Thyroid gland (tissue), 4 donors: Measurements from ENCODE around the gene ANO5. TPM values are rescaled to one million over a fixed set of nuclear protein-coding genes. Genes with fewer than 3 reads are reported as not detected.
A peak's percentile ranks its signal among the peaks of the same experiment; 100 is the strongest.
"Not testable (repeated sequence)": the region's sequence is repeated elsewhere in the genome, so short reads cannot be mapped to it uniquely, and the experiment has no call there.

Source experiments
- DNase-seq, 2 donors: peaks; one replicate each; pipeline ENCODE4 v3.0.0-alpha.2; 2019
- H3K27ac ChIP-seq, 3 donors: fragments of 200-600 bp; sonication (generic); 1 replicate in 2 of 3; 2 replicates in 1 of 3; pipeline ENCODE4 v1.5.1; 2016 to 2019; ENCODE audit warnings: mild to moderate bottlenecking in 1 of 3, moderate library complexity in 1 of 3
- H3K27me3 ChIP-seq: fragments of 200-600 bp; sonication (generic); one replicate; pipeline ENCODE4 v1.5.1; 2019
- H3K36me3 ChIP-seq, 2 donors: fragments of 200-600 bp; sonication (generic); one replicate each; pipeline ENCODE4 v1.5.1; 2016 to 2019
- H3K4me1 ChIP-seq, 2 donors: fragments of 200-600 bp; sonication (generic); one replicate each; pipeline ENCODE4 v1.5.1; 2017 to 2019
- H3K4me3 ChIP-seq, 3 donors: fragments of 200-600 bp; sonication (generic); replicated peaks in 1 of 3; 1 replicate in 2 of 3; 2 replicates in 1 of 3; pipeline ENCODE4 v1.5.1; 2016; ENCODE audit warnings: mild to moderate bottlenecking in 1 of 3
- H3K9me3 ChIP-seq: fragments of 200-600 bp; sonication (generic); one replicate; pipeline ENCODE4 v1.5.1; 2017
- POLR2A ChIP-seq, 2 donors: fragments of 450-650 bp; IDR thresholded peaks; one replicate each; pipeline ENCODE4 v1.6.1; 2017; ENCODE audit warnings: antibody characterized with exemption in 2 of 2, mild to moderate bottlenecking in 2 of 2, moderate library complexity in 1 of 2
- WGBS, 2 donors: methylation state at CpG; one replicate each; pipeline ENCODE4 v1.1.5; 2017; 5-methylcytosine and 5-hydroxymethylcytosine counted together
- intact Hi-C: fragments of 100-400 bp; cut with DNase I; formaldehyde crosslinking; loops from one replicate; pipeline ENCODE4 v1.15.1; 2023
- total RNA-seq, 4 donors: library from RNA; depleted of rRNA; stranded (reverse); fragments of >200 nt; gene quantifications; one replicate each; pipeline ENCODE4 v1.2.3, GENCODE V29; 2016
- TF ChIP-seq, protein P1 (sequence below), 6 experiments: fragments of 200-600 bp in 3 of 6; fragments of 450-650 bp in 3 of 6; sonication (generic) in 3 of 6; IDR thresholded peaks; one replicate each; pipeline ENCODE4 v1.5.1; 2016 to 2019; ENCODE audit warnings: antibody characterized with exemption in 6 of 6, mild to moderate bottlenecking in 2 of 6, inconsistent platforms in 1 of 6, moderate library complexity in 1 of 6

ANO5 gene
- total RNA-seq, 4 donors from 2014 or later: 7.4 to 13.8 (median 9.7) TPM

DNA sequence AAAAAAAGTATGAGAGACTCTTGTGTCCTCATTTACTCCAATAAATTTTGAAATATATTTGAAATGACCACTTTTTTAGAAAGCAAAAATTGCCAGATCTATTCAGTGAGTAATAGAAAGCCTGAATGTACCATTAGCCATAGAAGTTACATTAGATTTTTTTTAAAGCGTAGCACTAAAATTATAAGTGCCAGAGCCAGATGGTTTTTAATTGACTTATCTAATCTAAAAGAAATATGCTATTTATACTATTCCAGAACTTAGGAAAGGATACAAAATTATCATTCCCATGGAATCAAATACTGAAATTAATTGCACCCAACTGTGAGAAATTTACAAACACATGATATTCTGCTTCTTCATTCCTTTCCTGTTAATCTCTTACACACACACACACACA, 80.9 kb downstream of the ANO5 start:
- no peak overlapping the region for H3K4me3 ChIP-seq
- H3K9me3 ChIP-seq: no peaks in the 10 kb centered on the region
- no peak overlapping the region for H3K27ac ChIP-seq
- 83 to 98% methylated on average over 1 of the region's 1 CpG for WGBS, 2 donors
- no peaks in the 10 kb centered on the region for H3K4me1 ChIP-seq
- no peaks in the 10 kb centered on the region for H3K27me3 ChIP-seq
- intact Hi-C loops: no loop called here
- H3K36me3 ChIP-seq: no peaks in the 10 kb centered on the region
- DNase-seq: no peak
- TF ChIP-seq, protein P1, sequence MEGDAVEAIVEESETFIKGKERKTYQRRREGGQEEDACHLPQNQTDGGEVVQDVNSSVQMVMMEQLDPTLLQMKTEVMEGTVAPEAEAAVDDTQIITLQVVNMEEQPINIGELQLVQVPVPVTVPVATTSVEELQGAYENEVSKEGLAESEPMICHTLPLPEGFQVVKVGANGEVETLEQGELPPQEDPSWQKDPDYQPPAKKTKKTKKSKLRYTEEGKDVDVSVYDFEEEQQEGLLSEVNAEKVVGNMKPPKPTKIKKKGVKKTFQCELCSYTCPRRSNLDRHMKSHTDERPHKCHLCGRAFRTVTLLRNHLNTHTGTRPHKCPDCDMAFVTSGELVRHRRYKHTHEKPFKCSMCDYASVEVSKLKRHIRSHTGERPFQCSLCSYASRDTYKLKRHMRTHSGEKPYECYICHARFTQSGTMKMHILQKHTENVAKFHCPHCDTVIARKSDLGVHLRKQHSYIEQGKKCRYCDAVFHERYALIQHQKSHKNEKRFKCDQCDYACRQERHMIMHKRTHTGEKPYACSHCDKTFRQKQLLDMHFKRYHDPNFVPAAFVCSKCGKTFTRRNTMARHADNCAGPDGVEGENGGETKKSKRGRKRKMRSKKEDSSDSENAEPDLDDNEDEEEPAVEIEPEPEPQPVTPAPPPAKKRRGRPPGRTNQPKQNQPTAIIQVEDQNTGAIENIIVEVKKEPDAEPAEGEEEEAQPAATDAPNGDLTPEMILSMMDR (IDR thresholded peaks at IDR 0.05): no peak
- TF ChIP-seq POLR2A (IDR thresholded peaks at IDR 0.05): no peak

DNA sequence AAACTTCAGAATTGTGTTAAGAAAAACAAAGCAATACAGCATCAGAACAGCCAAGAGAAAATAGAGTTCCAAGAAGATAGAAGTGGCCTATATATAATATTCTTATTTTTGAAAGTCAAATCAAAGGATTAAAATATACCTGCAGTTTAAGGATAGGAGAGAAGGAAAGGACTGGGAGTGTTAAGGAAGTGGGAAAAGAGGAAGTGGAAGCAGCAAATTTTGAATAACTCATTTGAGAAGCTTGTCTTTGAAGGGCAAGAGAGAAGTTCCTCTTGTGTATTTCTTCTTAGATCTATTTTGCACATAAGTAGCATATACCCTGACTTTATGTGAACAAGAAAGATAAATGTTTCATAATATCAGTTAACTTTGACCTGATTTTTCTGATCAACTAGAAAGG, 82.7 kb downstream of the ANO5 start:
- intact Hi-C loops: no loop called here
- no peak for DNase-seq
- no peaks in the 10 kb centered on the region for H3K9me3 ChIP-seq

GRCh38 chr11:22276535-22276934, 83.7 kb downstream of the ANO5 start:
- TF ChIP-seq, protein P1 (IDR thresholded peaks at IDR 0.05): no peak
- no peak for TF ChIP-seq POLR2A (IDR thresholded peaks at IDR 0.05)
- no peak overlapping the region for H3K4me3 ChIP-seq
- no peaks in the 10 kb centered on the region for H3K36me3 ChIP-seq
- intact Hi-C loops: no loop called here
- no peaks in the 10 kb centered on the region for H3K27me3 ChIP-seq
- H3K9me3 ChIP-seq: no peaks in the 10 kb centered on the region
- WGBS, 2 donors: 90 to 94% methylated on average over 4 of the region's 4 CpGs
- no peaks in the 10 kb centered on the region for H3K4me1 ChIP-seq
- H3K27ac ChIP-seq: no peak overlapping the region
- no peak for DNase-seq

More for the DNA sequence above, 82.7 kb downstream of the ANO5 start:
- Histone ChIP-seq H3K4me3 (no peak overlapping the region), H3K36me3 (no peaks in the 10 kb centered on the region), H3K4me1 (no peaks in the 10 kb centered on the region), H3K27me3 (no peaks in the 10 kb centered on the region), H3K27ac (no peak overlapping the region)
- no peak for TF ChIP-seq POLR2A (IDR thresholded peaks at IDR 0.05)
- TF ChIP-seq, protein P1 (IDR thresholded peaks at IDR 0.05): no peak

DNA sequence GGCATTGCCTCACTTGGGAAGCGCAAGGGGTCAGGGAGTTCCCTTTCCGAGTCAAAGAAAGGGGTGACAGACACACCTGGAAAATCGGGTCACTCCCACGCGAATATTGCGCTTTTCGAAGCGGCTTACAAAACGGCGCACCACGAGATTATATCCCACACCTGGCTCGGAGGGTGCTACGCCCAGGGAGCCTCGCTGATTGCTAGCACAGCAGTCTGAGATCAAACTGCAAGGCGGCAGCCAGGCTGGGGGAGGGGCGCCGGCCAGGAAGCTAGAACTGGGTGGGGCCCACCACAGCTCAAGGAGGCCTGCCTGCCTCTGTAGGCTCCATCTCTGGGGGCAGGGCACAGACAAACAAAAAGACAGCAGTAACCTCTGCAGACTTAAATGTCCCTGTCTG, 92.1 kb downstream of the ANO5 start:
- intact Hi-C loops, H3K27ac ChIP-seq, H3K9me3 ChIP-seq, H3K4me3 ChIP-seq, H3K4me1 ChIP-seq, DNase-seq, H3K36me3 ChIP-seq, H3K27me3 ChIP-seq: not testable (repeated sequence)
- WGBS, 2 donors: 93 to 95% methylated on average over 17 of the region's 17 CpGs

DNA sequence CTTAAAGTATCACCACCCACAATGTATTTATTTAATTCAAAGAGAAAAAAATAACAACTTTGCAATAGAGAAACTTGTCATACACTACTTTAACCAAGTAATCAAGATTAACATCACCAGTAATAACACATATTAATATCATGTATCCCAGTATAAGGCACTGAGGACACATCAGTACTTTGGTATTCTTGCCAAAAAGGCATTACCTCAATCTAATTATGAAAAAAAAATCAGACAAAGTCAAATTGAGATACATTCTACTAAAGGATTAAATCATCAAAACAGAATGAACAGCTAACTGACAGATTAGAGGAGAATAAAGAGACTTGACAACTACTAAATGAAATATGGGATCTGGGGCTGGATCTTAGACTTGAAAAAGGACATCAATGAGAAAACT, 109.5 kb downstream of the ANO5 start:
- Histone ChIP-seq H3K4me1 (no peaks in the 10 kb centered on the region), H3K27ac (no peak overlapping the region), H3K9me3 (no peaks in the 10 kb centered on the region), H3K27me3 (no peaks in the 10 kb centered on the region), H3K36me3 (no peaks in the 10 kb centered on the region), H3K4me3 (no peak overlapping the region)
- intact Hi-C loops: no loop called here
- TF ChIP-seq POLR2A (IDR thresholded peaks at IDR 0.05): no peak
- TF ChIP-seq, protein P1 (IDR thresholded peaks at IDR 0.05): no peak
- no peak for DNase-seq

- H3K4me3 ChIP-seq: no peak overlapping the region
- H3K4me1 ChIP-seq: no peaks in the 10 kb centered on the region
- TF ChIP-seq POLR2A (IDR thresholded peaks at IDR 0.05): no peak
- TF ChIP-seq, protein P1 (IDR thresholded peaks at IDR 0.05): peak in 5 of 6 experiments; percentile 31 to 66 (median 57)
- no peak overlapping the region for H3K27ac ChIP-seq
- whole genome bisulfite sequencing, 2 donors: 42% methylated on average over 5 of the region's 5 CpGs
- intact Hi-C loops: no loop called here
- H3K27me3 ChIP-seq: no peaks in the 10 kb centered on the region
- no peaks in the 10 kb centered on the region for H3K36me3 ChIP-seq
- H3K9me3 ChIP-seq: no peaks in the 10 kb centered on the region
- DNase-seq: no peak
Observed at GRCh38 chr11:22304337-22304961, 111.6 kb downstream of the ANO5 start.
